Measurements from ENCODE around the gene RUSC2. TPM values are rescaled to one million over a fixed set of nuclear protein-coding genes. Genes with fewer than 3 reads are reported as not detected.

RUSC2 gene
- total RNA-seq, 1 experiment from 2014 or later, result 19.4 TPM

DNA sequence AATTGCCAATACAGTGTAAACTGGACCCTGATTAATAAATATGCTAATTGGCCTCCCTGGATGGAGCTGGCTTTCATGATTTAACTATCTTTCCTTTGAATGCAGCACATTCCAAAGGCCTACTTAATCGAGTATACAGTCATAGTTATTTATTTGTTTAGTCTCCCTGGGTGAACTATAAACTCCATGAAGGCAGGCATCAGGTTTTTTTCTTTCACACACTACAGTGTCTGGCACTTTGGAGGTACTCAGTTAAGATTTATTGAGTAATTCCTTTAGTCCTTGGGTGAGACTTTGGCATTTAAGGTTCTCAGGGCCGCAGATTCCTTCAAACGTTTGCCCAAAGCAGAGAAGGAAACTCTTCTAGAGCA, 20.5 kb downstream of the RUSC2 start:
- intact Hi-C loops (cut with micrococcal nuclease; ENCODE audit: unreplicated experiment), result no loop called here
- POLR2A ChIA-PET (ENCODE audit: low non-redundant PET), result no interaction called here

GRCh38 chr9:35510754-35511428, 21.0 kb downstream of the RUSC2 start:
- intact Hi-C loops (cut with micrococcal nuclease; ENCODE audit: unreplicated experiment), result no loop called here
- no peaks in the 10 kb centered on the region for H3K27me3 ChIP-seq (replicated peaks; ENCODE audit: insufficient read depth, low read depth, low read length, poor library complexity)
- DNase-seq (ENCODE audit: low spot score), result no peak
- H3K4me3 ChIP-seq (ENCODE audit: low read depth, low read length, poor library complexity, severe bottlenecking), result no peak overlapping the region
- no peaks in the 10 kb centered on the region for H3K9me3 ChIP-seq (ENCODE audit: low read depth, low read length, poor library complexity, severe bottlenecking)
- BruUV-seq (replicated peaks), result no TSS peak
- H3K36me3 ChIP-seq (ENCODE audit: insufficient read depth, low read length, poor library complexity, severe bottlenecking), result no peaks in the 10 kb centered on the region
- peaks cover 11% of the 10 kb centered on the region for H3K4me1 ChIP-seq (ENCODE audit: insufficient read depth, low read length, poor library complexity, severe bottlenecking)
- TF ChIP-seq EZH2 (IDR thresholded peaks at IDR 0.05; ENCODE audit: borderline replicate concordance, low read depth, low read length, poor library complexity, severe bottlenecking), result no peak
- TF ChIP-seq, protein P1, sequence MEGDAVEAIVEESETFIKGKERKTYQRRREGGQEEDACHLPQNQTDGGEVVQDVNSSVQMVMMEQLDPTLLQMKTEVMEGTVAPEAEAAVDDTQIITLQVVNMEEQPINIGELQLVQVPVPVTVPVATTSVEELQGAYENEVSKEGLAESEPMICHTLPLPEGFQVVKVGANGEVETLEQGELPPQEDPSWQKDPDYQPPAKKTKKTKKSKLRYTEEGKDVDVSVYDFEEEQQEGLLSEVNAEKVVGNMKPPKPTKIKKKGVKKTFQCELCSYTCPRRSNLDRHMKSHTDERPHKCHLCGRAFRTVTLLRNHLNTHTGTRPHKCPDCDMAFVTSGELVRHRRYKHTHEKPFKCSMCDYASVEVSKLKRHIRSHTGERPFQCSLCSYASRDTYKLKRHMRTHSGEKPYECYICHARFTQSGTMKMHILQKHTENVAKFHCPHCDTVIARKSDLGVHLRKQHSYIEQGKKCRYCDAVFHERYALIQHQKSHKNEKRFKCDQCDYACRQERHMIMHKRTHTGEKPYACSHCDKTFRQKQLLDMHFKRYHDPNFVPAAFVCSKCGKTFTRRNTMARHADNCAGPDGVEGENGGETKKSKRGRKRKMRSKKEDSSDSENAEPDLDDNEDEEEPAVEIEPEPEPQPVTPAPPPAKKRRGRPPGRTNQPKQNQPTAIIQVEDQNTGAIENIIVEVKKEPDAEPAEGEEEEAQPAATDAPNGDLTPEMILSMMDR (conservative IDR thresholded peaks at IDR 0.05; ENCODE audit: low read depth, low read length), result no peak
- H3K27ac ChIP-seq (ENCODE audit: low read depth, low read length, poor library complexity, severe bottlenecking), result no peak overlapping the region
- CTCF ChIA-PET, result no interaction called here
- POLR2A ChIA-PET (ENCODE audit: low non-redundant PET), result no interaction called here

More for the DNA sequence above, 20.5 kb downstream of the RUSC2 start:
- Histone ChIP-seq H3K27ac (ENCODE audit: low read depth, low read length, poor library complexity, severe bottlenecking) (no peak overlapping the region), H3K36me3 (ENCODE audit: insufficient read depth, low read length, poor library complexity, severe bottlenecking) (no peaks in the 10 kb centered on the region), H3K9me3 (ENCODE audit: low read depth, low read length, poor library complexity, severe bottlenecking) (no peaks in the 10 kb centered on the region), H3K27me3 (replicated peaks; ENCODE audit: insufficient read depth, low read depth, low read length, poor library complexity) (no peaks in the 10 kb centered on the region), H3K4me3 (ENCODE audit: low read depth, low read length, poor library complexity, severe bottlenecking) (no peak overlapping the region), H3K4me1 (ENCODE audit: insufficient read depth, low read length, poor library complexity, severe bottlenecking) (peaks cover 11% of the 10 kb centered on the region)
- TF ChIP-seq, protein P1 (conservative IDR thresholded peaks at IDR 0.05; ENCODE audit: low read depth, low read length), result no peak
- TF ChIP-seq EZH2 (IDR thresholded peaks at IDR 0.05; ENCODE audit: borderline replicate concordance, low read depth, low read length, poor library complexity, severe bottlenecking), result no peak
- BruUV-seq (replicated peaks), result no TSS peak
- CTCF ChIA-PET, result no interaction called here
- DNase-seq (ENCODE audit: low spot score), result no peak

- POLR2A ChIA-PET (ENCODE audit: low non-redundant PET), result no interaction called here
Measured at GRCh38 chr9:35511453-35511852, 21.5 kb downstream of the RUSC2 start.

More at GRCh38 chr9:35511453-35511852, 21.5 kb downstream of the RUSC2 start:
- intact Hi-C loops (cut with micrococcal nuclease; ENCODE audit: unreplicated experiment), result no loop called here
- CTCF ChIA-PET, result no interaction called here
- BruUV-seq (replicated peaks), result no TSS peak
- Histone ChIP-seq H3K36me3 (ENCODE audit: insufficient read depth, low read length, poor library complexity, severe bottlenecking) (no peaks in the 10 kb centered on the region), H3K4me3 (ENCODE audit: low read depth, low read length, poor library complexity, severe bottlenecking) (no peak overlapping the region), H3K27ac (ENCODE audit: low read depth, low read length, poor library complexity, severe bottlenecking) (no peak overlapping the region), H3K9me3 (ENCODE audit: low read depth, low read length, poor library complexity, severe bottlenecking) (no peaks in the 10 kb centered on the region), H3K27me3 (replicated peaks; ENCODE audit: insufficient read depth, low read depth, low read length, poor library complexity) (no peaks in the 10 kb centered on the region), H3K4me1 (ENCODE audit: insufficient read depth, low read length, poor library complexity, severe bottlenecking) (peaks cover 15% of the 10 kb centered on the region)
- TF ChIP-seq, protein P1 (conservative IDR thresholded peaks at IDR 0.05; ENCODE audit: low read depth, low read length), result no peak
- no peak for TF ChIP-seq EZH2 (IDR thresholded peaks at IDR 0.05; ENCODE audit: borderline replicate concordance, low read depth, low read length, poor library complexity, severe bottlenecking)
- DNase-seq (ENCODE audit: low spot score), result no peak
